ENCODE measurements around the gene TCERG1L.

DNA sequence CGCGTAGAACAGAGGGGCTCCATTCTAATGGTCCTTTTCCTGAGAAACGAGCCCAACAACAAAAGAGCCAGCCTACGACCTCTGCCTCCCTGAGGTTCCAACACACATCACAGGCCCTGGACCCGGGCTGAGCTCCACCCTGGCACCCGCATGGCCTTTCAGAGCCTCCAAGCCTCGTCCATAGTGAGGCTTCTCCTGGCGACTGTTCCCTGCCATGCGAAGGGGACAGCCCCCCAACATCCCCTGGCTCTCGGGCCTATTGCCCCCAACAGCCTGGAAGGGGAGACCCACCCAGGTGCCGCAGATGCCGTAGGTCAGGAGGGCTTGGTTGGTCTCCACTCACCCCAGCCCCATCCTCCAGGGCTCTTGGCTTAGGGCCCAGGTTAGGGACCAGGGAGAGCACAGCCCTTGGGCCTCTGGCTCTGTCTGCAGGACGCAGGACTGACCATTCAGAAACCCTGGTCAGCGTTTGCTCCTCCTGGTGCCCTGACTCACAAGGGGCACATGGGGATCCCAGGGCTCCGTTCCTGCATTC, 91.5 kb downstream of the TCERG1L start:
- TF ChIP-seq GATA2 (IDR thresholded peaks at IDR 0.05; ENCODE audit: low read depth, low read length) (no peak), GATA3 (IDR thresholded peaks at IDR 0.05; ENCODE audit: low read depth, low read length) (no peak)
